ENCODE results near the gene CPLX4. TPM values are rescaled to one million over a fixed set of nuclear protein-coding genes. Genes with fewer than 3 reads are reported as not detected.
A peak's percentile ranks its signal among the peaks of the same experiment; 100 is the strongest.

CPLX4 gene
- total RNA-seq, 1 donor from 2014 or later, result not detected

DNA sequence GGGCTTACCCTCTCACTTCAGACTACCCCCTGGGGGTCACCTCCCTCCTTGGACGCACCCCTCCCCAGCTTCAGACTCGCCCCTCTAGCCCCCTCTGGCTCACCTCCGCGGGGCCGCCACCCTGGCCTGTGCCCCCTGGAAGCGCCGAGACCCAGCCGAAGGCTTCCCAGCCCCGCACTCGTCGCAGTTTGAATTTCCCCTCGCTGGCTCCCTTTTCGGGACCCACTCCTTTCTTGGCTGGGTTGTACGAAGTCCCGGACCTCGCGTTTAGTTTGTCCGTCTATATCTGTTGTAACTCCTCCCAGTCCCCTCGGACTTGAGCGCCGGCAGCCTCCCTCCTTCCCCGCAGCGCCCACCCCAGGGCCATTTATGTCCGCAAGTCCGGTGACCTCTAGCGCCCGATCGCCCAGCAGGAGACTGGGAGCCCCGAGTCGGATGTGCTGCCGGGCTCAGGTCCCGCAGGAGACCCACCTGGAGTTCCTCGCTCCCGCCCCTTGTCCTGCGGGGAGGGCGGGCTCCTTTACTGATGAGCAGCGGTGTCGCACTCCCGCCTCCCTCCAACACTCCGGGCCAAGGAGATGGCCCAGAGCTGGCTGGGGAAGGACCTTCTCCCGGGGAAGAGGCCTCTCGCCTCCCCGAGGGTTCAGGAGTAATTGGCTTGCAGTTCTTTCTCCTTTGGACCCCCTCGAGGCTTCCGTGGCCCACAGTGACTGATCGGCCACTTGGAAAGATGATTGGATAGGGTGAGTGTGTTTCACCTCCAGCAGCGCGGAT lies 44.5 kb downstream of the CPLX4 start:
- TF ChIP-seq, protein P1, sequence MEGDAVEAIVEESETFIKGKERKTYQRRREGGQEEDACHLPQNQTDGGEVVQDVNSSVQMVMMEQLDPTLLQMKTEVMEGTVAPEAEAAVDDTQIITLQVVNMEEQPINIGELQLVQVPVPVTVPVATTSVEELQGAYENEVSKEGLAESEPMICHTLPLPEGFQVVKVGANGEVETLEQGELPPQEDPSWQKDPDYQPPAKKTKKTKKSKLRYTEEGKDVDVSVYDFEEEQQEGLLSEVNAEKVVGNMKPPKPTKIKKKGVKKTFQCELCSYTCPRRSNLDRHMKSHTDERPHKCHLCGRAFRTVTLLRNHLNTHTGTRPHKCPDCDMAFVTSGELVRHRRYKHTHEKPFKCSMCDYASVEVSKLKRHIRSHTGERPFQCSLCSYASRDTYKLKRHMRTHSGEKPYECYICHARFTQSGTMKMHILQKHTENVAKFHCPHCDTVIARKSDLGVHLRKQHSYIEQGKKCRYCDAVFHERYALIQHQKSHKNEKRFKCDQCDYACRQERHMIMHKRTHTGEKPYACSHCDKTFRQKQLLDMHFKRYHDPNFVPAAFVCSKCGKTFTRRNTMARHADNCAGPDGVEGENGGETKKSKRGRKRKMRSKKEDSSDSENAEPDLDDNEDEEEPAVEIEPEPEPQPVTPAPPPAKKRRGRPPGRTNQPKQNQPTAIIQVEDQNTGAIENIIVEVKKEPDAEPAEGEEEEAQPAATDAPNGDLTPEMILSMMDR (IDR thresholded peaks at IDR 0.05), result no peak
- H3K36me3 ChIP-seq, result no peaks in the 10 kb centered on the region
- peaks cover 17% of the 10 kb centered on the region for H3K27me3 ChIP-seq
- peaks cover 0 to 5% of the 10 kb centered on the region in 2 donors for H3K4me1 ChIP-seq
- peak overlapping the region in 1 of 2 donors; percentile 44 for H3K4me3 ChIP-seq
- DNase-seq (ENCODE audit: low spot score in 2 of 2), result no peak
- intact Hi-C loops (cut with DNase I), result no loop called here
- H3K27ac ChIP-seq, result no peak overlapping the region
- H3K9me3 ChIP-seq, result no peaks in the 10 kb centered on the region

DNA sequence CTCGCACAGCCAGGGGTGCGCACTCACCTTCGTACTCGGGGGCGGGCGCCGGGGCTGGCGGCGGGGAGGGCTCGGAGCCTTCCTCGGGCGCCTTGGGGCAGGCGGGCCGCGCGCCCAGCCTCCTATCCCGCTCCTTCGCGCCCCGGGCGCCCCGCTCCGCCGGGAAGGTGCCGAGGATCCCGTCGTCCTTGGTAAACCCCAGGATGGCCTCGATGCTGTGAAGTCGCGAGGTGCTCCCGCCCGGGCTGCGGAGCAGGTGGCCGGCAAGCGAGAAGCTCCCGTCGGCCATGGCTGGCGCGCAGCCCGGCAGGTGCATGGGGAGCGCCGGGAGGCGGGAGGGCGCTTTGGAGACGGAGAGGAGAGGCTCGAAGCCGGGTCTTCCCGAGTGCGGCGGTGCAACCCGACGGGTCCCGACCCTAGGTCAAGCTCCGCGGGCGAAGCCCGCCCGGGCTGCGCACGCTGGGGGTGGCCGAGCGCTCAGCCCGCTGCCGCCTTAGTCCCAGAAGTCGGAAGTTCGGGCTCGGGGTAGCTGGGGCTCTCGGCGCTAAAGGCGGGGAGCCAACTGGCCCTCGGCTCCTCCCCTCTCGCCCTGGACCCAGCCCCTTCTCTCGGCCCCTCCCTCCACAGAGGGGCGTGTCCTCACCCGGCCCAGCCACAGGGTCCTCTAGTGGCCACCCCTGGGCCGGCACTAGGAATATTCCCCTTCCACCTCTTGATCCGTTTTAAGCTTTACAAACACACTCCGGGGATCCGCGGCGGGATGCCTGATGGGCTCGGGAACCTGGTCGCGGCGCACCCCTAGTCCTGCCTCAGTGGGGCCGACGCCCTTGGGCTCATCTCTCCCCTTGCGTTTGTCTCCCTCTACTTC lies 45.3 kb downstream of the CPLX4 start, which contains the start of gene RAX:
RAX (minus strand) TSS at position 564 of the 868 bp plus-strand sequence; CDS start at position 316, 248 bp downstream.
- no peak within 1 kb of the TSS for H3K27ac ChIP-seq
- peaks cover 0 to 5% of the 10 kb centered on the region in 2 donors for H3K4me1 ChIP-seq
- TF ChIP-seq, protein P1 (IDR thresholded peaks at IDR 0.05), result no peak
- H3K27me3 ChIP-seq, result peaks cover 17% of the 10 kb centered on the region
- no peaks in the 10 kb centered on the region for H3K9me3 ChIP-seq
- intact Hi-C loops (cut with DNase I), result no loop called here
- no peaks in the 10 kb centered on the region for H3K36me3 ChIP-seq
- peak within 1 kb of the TSS; percentile 44 to 51 for H3K4me3 ChIP-seq
- DNase-seq (ENCODE audit: low spot score in 2 of 2), result no peak

DNA sequence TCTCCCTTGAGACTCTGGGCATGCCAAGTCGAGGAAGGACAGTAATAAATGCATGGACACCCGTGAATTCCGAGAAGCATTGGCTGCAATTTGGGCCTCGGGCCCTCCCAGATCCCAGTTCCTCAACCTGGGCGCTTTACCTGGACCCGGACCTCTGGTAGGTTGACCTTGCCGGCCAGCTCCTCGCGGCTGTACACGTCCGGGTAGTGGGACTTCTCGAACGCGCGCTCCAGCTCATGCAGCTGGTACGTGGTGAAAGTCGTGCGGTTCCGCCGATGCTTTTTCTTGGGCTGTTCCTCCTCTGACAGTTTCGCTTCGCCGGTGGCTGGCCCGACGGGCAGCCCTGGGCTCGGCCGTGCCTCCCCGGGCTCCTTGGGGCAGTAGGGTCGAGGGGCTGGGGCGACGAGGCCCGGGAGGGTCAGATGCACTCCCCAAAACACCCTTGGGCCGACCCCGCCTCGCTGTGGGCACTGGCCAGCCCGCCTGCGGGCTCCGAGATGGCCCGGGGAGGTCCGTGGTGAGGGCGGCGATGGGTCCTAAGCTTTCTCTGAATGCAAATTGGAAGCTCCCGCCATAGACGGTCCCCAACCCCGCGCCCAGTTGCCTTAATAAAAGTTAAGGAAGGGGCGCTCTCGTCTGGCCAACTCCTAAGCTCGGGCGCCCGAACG lies 46.1 kb downstream of the CPLX4 start:
- intact Hi-C loops (cut with DNase I), result no loop called here
- Histone ChIP-seq H3K4me3 (peak overlapping the region; percentile 44 to 51), H3K9me3 (no peaks in the 10 kb centered on the region), H3K27me3 (peaks cover 17% of the 10 kb centered on the region), H3K36me3 (no peaks in the 10 kb centered on the region), H3K4me1 (peaks cover 0 to 5% of the 10 kb centered on the region in 2 donors), H3K27ac (no peak overlapping the region)
- TF ChIP-seq, protein P1 (IDR thresholded peaks at IDR 0.05), result no peak
- no peak for DNase-seq (ENCODE audit: low spot score in 2 of 2)

DNA sequence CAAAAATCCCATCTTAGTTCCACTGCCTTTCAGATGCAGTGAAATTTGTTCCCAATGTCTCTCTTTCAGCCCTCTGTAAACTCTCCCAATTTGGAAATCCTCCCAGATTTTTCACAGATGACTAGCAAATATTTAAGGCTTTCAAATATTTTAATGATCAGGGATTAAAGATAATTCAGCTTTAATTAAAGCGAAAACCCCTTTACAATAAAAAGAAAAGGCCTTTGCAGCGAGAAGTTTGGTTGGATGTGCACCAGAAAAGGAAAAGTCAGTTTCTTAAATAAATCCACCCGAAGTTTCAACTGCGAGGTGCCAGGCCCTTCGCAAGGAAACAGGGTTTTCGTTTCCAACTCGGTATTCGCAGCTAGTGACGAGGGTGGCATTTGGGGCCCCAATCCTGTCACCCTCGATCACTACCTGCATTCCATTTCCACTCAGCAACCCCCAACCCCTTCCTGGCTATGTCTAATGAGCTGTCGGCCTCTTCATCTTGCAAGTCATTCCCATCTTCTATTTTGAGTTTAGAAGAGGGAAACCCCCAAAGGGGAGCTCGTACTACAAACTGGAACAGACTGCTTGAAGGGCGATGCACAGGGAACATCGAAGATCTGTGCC lies 46.7 kb downstream of the CPLX4 start:
- intact Hi-C loops (cut with DNase I), result no loop called here
- Histone ChIP-seq H3K4me3 (peak overlapping the region in 1 of 2 donors; percentile 44), H3K36me3 (no peaks in the 10 kb centered on the region), H3K27ac (no peak overlapping the region), H3K9me3 (no peaks in the 10 kb centered on the region), H3K27me3 (peaks cover 17% of the 10 kb centered on the region), H3K4me1 (peaks cover 0 to 5% of the 10 kb centered on the region in 2 donors)
- DNase-seq (ENCODE audit: low spot score in 2 of 2), result no peak
- TF ChIP-seq, protein P1 (IDR thresholded peaks at IDR 0.05), result no peak

DNA sequence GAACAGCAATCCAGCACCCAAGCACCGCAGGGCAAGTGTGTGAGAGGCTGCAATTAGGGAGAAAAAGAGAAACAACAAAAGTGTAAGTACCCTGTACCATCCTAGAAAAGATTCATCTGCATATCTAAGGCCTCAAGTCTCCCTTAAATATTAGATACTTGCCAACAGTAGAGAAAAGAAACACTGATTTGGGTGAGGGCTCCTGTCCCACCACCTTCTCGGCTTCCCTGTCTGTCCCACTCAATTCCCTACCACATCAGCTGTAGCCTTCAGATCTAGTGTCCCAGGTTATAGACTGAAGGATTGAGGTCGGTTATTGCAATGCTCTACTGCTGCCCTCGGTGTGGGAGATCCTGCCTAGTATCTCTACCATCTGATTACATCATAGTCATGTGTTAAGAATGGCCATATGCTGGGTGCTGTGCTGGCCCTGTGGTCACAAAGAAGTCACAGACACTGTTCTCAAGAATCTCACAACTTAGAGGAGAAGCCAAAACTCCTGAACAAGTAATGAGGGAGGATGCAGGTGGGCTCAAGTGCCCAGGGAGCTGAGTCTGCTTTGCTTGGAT lies 47.7 kb downstream of the CPLX4 start:
- Histone ChIP-seq H3K27ac (no peak overlapping the region), H3K27me3 (peaks cover 17% of the 10 kb centered on the region), H3K36me3 (no peaks in the 10 kb centered on the region), H3K9me3 (no peaks in the 10 kb centered on the region), H3K4me1 (peaks cover 0 to 5% of the 10 kb centered on the region in 2 donors), H3K4me3 (no peak overlapping the region)
- DNase-seq (ENCODE audit: low spot score in 2 of 2), result no peak
- intact Hi-C loops (cut with DNase I), result no loop called here
- TF ChIP-seq, protein P1 (IDR thresholded peaks at IDR 0.05), result no peak

All from ascending aorta (tissue), 2 donors.